ENCODE measurements around the gene MALRD1.

- TF ChIP-seq POLR2A (IDR thresholded peaks at IDR 0.05; ENCODE audit: low read depth) (no peak), CTCF (IDR thresholded peaks at IDR 0.05) (no peak)
These were observed 634.8 kb downstream of the MALRD1 start for GRCh38 chr10:19683356-19683755.
